GM19351 (cell line): ENCODE data around the gene BACH2.

Source experiments
- ATAC-seq: cut with Tn5 transposase; IDR thresholded peaks from one replicate; pipeline ENCODE4 v1.9.1; 2021; ENCODE audit warnings: mild to moderate bottlenecking, moderate library complexity; ENCODE audit not compliant: unreplicated experiment

Gene BACH2

DNA sequence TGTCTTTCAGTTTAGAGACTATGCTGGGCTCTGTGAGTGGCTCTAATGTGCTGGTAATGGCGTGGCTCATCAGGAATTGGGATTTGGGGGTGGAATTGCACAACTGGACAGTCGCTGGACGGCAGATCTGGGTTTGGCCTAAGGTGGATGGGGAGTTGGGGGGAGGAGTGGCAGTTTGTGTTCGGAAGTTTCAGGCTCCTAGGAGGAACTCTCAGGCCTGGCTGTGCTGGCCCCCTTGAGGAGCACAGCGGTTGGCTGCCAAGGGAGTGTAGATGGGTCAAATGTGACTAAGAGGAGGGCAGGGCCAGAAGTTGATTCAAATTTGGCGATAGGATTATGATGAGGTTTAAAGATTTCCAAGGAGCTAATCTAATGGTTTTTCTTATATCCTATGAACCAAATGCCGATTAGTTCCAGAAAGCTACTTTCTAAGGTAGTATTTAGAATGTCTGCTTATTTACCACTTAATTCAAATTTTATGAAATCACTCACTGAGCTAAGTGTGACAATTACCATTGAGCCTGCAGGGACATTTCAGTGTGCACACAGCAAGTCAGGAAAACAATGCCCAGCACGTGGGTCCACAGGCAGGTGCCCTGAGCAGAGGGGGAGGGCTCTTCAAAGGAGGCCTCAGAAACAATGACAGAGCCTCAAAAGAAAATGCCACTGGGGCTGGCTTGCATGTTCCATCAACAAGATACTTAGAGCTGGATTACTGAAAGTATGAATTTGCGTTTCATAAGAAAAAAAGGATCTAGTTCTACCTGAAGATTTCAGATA is 291.4 kb downstream of the BACH2 start:
- ATAC-seq: no peak

DNA sequence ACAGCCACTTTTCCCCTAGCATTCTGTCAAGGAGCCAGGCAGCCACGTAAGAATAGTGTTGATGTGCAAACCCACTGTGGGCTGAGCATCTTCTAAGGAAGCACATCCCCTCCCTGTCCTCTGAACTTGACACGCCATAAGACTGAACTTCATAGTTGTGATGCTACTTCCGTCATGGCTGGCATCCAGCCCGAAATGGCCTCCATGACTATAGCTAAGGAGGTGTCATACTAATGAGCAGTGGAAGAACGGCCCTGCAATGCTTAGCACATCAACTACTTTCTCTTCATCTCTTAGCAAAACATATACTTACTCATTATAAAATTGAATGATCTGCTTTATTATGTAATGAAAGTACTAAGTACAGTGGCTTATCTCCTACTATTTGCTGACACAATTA is 292.1 kb downstream of the BACH2 start:
- no peak for ATAC-seq

DNA sequence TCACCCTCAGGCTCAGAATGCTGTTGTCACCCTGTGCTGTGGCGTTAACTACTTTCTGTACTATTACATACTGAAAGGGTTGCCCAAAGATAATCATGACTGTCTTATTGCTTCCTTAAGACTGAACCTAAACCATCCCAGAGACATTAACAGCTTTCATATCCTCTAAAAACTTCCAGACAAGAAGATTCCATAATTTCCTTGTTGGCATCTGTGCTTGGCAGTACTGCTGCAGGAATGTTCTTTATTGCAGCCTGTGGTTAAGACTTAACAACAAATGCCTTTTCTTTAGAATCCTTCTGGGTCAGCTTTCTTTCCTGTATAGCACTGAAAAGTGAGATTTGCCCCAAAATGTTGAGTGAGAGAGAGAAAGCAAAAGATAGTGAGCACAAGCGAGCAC is 292.7 kb downstream of the BACH2 start:
- no peak for ATAC-seq

DNA sequence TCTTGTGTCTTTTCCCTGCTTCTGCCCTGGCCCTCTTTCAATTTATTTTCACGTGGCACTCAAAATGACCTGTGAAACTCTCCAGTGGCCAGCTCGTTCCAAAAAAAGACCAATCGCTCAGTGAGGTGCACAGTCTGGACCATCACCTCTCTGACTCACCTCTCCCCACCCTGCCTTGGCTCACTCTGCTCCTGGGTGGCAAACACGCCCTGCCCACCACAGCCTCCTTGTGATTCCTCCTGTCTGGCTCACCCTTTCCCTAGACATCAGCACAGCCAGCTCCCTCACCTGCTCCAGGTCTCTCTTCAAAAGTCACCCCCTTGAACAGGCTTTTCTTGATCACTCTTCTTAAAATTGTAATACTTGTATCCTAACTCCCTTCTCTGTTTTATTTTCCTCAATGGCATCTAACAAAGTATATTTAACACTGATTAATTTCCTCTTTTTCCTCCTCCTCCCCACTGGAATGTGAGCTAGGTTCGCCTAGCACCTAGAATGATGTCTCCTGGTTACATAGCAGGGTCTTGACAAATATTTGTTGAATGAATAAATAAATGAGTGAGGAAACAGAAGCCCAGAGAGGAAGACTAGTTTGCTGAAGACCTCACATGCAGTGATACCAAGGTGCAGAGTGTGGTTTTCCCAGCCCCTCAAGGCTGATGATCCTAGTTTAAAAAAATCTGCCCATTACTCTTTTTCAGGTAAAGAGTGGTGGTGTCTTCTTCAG is 293.4 kb downstream of the BACH2 start:
- no peak for ATAC-seq

DNA sequence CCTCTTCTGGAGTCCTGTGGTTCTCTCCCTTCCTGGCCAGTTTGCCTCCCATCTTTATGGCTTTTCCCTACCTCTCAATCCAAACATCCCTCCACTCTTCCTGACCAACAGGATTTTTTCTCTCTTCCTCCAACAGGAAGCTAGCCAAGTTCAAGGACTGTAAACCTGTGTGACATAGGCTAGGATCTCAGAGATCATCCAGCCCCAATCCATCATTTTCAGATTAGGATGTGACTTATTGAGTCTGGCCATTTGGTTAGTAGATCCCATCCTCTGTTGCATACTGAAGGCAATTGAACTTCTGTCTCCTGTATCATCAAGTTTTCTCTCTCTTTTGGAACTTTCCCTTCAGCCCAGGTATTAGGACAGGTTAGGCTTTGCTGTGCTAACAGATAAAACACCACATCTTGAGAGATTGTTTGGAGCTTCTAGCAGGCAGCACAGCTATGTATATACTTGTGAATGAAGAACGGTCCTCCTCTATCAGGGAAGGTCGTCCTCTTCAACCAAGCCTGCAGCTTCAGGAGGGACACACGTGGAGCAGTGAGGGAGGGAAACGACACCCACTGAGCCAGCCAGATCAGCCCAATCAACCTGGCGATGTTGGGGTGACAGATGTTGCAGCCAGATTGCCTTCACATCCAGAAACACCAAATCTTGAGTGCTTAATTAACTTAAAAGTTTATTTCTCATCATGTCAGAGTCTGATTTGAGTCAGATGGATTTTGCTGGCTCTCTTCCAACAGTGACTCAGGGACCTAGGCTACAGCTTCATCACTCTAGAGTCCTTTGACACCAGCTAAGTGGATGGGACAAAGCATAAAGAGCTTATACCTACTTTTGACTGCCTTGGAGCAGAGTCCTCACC is 295.5 kb downstream of the BACH2 start:
- ATAC-seq: no peak

DNA sequence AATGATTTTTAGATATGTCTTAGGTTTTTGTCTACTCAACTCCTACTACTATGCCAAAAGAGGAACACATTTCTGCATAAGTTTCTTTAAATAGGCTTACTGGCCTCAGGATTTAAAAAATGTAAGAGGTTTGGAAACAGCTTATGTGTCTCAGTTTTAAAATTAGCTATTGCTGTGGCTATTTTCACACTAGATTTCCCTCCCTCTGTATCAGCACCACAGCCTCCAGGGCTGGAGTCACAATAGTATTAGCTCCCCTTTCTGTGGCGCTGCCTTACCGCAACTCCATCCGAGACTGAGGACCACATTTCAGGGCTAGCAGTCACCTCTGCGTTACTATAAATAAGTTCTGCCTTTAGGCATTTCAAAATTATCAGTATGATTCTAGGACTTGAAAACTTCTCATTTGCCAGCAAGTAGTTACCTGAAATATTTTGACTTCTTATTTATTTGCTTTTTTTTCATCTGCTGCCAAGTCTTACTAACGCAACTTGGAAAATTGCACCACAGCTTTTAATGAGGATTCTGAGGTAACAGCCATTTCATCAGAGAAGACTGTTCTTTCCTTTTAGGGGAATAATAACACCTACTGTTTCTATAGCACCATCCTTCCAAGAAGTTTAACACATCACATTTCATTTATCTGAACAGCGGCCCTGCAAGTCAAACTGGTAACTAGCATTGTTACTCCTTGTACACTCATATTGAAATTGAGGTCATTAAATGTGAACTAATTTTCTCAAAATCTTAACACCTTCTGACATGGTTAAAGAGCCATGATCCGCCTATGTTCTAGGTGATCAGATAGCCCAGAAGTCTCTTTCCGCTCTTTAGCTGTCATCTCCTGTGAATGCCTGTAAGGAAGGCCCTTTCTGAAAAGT is 296.5 kb downstream of the BACH2 start:
- ATAC-seq: no peak

DNA sequence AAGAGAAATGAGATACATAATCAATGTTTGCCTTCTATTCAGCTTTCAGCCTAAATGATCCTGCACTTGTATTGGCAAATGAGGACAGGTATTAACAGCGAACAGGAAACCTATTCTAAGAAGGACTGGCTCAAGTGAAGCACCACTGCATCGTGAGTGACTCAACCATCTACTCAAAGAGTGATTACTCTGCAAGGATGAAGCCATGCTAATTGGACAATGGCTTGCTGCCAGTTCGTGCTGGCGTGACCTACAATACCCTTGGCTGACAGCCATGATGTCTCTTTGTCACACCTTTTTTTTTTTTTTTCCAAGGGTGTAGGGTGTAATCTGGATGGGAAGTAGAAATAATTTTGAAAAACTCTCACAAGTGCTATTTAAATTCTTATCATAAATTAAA is 297.5 kb downstream of the BACH2 start:
- ATAC-seq: no peak

DNA sequence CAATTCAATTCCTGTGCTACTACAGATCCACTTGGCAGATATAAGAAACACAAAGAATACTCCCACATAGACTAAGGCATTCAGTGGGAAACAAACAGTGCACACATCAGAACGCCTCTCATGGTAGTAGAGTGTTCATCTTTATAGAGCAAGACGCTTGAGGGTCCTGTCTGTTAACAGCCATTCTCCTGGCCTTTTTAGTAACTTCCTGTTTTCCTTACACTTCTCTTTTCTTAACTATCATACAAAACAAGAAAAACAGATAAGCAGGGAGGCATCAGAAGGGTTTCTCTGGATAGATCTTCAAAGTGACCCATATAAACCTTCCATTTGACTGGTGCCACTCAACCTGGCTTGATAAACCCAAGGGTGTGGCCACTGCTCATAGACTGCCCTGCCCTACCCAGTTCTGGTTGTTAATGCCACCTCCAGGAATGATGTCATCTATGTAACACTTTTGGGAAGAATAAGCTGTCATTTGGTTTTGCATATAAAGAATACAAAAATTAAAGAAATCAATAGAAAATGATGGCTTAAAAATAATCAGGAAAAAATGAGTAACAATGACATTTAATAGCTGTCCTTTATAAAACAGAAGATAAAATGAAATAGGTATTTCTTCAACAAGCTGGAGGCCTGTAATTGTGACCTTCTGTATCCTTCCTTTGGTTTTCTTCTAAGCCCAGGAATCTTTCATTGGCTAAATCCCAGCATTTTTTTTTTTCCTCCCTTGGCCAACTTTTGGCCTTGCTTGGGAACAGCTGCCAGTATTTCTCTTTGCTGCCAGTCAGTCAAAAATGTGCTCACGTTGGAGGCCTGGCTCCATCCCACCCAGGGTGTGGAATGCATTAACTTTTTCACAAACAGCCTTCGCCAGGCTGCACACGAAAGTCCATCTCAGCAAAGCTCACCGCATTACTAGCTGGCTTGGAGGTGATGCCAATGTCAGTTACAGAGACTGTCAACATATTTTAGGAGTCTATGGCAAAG is 298.9 kb downstream of the BACH2 start:
- ATAC-seq: no peak

DNA sequence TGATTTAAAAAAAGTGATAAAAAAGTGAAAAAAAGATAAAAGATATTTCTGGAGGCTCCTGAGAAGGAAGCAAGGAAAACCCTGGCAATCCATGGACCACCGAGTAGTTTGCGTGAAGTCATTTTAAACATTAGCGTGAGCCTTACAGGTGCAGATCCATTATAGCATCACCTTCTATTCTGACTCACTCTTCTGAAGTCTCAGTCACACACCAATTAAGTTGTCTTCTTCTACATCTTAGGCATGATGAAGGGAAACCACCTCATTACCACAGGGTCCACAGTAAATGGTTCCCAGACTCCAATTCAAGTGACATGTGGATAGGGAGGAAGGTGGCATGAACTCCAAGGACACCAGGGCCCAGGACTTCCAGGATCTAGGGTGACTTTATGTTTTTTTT is 303.2 kb downstream of the BACH2 start:
- ATAC-seq: no peak

DNA sequence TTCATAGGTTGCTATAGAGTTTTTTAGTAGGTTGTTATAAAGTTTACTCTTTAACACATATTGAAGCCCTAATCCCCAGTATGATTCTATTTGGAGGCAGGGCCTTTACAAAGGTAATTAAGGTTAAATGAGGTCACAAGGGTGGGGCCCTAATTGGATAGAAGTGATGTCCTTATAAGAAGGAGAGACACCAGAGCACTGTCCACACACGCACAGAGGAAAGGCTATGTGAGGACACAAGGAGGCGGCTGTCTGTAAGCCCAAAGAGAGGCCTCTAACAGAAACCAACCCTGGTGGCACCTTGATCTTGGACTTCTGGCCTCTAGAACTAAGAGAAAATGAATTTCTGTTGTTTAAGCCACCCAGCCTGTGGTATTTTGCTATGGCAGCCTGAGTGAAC is 303.8 kb downstream of the BACH2 start:
- no peak for ATAC-seq

DNA sequence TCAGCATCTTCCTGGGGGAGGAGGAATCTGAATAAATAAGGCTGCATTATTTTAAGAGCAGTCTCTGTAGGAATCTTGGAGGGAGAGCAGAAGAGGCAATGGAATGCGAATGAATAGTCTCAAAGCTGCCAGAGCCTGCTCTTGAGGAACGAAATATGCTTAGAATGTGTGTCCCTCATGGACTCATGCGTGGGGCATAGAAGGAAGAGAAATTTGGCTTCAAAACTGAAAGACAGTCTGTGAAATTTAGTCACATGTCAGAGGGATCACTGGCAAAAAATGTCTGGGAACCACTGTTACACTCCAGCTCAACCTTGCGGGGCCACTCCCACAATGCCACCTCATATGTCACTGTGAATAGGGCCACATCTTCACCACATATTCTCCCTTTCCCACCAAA is 306.9 kb downstream of the BACH2 start:
- ATAC-seq: no peak

DNA sequence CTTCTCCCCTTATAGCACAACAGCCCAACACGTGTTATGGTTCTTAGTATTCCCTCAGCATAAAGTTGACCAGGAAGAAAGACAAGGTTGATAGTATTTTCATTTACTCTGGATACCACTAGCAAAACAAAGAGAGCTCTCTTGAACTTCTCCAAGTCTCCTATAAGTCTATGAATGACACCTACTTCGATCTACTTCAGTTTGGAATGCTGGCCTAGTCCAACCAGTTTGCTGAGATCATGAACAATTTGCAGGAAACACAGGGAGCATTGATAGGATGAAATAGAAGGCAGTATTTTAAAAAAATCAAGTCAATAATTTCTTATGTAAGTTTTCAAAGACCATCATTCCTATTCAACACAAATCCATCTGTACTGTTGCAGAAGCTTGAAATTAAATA is 308.8 kb downstream of the BACH2 start:
- ATAC-seq: no peak

DNA sequence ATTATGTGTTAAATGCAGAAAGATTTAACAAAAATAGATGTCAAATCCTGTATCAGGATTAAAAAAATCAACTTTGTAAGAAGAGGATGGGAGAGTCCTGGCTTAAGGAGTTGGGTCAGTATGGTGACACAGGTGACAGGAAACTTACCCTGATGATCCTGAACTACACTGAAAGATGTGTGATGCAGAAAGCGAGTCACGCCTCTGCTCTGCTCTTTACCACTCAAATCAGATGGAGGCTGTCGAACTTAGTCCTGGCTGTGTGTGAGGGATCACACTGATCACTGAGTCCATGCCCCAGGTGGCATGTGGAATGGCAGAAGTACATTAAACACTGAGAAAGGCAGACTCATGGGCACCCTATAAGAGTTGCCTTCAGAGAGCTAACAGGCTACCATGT is 309.5 kb downstream of the BACH2 start:
- ATAC-seq: no peak

DNA sequence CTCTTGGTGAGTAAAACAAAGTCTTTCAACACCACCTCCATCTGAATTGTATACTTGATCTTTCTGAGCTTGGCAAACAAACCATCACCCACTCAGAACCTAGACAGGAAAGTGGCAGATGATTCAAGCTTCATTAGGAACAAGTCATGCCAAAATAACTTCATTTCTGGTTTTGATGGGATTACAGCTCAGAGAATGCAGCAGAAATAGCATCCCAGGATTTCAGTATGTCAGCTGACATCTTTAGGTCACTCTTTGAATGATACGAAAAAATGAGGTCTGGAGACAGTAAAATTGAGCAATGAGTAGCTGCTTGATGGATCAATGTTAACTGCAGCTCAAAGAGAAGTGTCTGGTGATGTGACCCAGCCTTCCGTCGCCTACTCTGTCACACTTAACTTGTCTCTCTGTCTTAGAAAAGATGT is 310.0 kb downstream of the BACH2 start:
- ATAC-seq: no peak

DNA sequence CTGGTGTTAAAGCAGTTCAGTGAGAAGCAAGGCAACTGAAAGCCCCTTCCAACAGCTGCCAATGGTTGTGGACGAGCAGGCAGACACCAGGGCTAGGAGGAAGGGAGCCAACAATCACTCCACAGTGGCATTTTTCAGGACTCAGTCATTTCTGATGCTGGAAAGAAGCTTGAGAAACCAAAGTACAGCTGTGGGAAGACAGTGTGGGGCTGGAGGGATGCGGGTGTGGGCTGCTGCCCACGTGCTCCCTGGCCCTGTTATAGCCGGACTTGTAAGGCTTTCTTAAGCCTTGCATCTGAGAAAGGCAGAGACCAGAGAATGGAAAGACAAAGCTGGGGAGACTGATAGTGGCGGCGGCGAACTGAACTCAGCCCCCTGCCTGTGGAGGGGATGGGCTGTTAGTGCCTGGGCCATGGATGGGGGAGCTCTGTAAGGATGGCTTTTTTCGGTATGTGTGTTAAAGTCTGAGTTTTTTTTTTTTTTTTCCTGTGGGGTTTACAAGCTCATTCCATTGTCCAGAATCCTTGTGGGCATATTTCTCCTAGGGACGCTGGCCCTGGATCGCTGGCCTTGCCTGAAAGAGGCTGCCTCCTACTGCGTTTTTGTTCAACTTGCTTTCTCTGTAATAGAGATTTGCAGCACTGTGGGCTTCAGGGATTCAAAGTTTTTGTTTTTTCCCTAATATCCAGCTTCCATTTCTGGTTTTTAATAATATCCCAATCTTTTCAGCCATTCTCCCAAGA is 310.7 kb downstream of the BACH2 start:
- no peak for ATAC-seq

DNA sequence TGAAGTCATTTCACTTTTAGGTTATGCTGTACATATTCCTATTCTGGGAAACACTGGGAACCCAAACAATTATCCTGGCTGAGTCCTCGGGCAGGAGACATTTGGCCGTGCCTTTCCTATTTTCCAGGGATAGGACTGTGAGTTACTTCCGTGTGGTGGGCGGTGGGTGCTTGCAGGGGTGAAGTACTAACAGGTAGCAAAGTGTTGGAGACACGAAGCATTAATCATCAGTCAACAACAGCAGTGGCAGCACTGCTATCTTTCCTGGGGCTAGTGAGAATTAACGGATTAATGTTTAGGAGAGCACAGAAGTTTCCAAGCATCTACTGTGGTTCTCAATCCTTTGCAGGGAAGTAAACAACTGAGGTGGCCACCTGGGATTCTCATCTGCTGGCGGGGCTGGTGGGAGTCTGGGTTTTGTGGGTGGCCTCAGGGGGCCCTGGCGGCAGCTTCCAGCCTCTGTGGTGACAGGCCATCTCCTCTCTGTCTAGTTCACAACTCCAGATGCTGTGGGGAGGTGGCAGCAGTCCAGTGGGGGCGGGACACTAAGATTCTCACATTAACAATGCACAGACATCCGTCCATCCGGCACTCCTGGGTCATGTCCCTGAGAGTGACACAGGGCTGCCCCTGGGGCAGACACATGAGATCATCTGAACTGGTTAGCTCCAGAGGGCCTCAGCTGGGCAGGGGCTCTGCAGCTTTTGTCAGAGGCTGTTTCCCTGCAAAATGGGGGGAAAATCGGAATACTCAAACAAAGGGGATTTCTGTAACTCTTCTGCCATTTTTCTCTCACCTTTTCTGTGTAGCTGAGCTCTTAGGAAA is 311.5 kb downstream of the BACH2 start:
- no peak for ATAC-seq

DNA sequence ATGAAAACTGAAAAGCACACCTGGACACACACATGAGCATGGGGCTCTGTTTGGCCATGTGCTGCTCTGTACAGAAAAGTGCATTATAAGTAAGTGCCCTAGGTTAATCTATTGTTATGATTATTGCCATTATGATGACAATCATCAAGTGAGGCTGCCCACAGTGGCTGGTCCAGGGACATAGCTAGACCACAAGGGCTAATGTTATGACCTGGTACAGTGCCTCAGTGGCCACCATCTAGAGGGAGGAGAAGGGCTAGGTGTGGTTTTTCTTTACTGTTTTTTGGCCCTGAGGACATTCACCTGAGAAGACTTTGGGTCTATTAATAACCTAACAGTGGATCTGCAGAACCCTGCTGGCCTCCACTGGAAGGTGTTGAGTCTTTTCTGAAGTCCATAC is 316.3 kb downstream of the BACH2 start:
- no peak for ATAC-seq
